PC-3 (cell line): Measurements from ENCODE around the gene CPT2. TPM values are rescaled to one million over a fixed set of nuclear protein-coding genes. Genes with fewer than 3 reads are reported as not detected.
"Not testable (repeated sequence)": the region's sequence is repeated elsewhere in the genome, so short reads cannot be mapped to it uniquely, and the experiment has no call there.

ENCODE experiments used
- ATAC-seq: fragments of 200-7000 bp; cut with Tn5 transposase; 2 replicates; pipeline ENCODE4 v1.9.1; 2020; ENCODE audit warnings: mild to moderate bottlenecking, moderate library complexity
- BruUV-seq: library from RNA; stranded (reverse); fragments of 400-500 nt; replicated peaks from 2 replicates; lab custom pipeline; 2021; lab: Mats Ljungman, UMichigan
- CTCF ChIA-PET: fragments of 300-600 bp; sonication (Branson Sonifier 250); formaldehyde crosslinking; loops from one replicate; lab custom pipeline; 2022; ENCODE audit warnings: antibody characterized with exemption; lab: Charles Lee
- POLR2A ChIA-PET: fragments of 300-600 bp; sonication (Branson Sonifier 250); formaldehyde crosslinking; loops from one replicate; lab custom pipeline; 2022; ENCODE audit warnings: antibody characterized with exemption; ENCODE audit not compliant: unreplicated experiment; lab: Charles Lee
- DNase-seq: peaks from one replicate; pipeline ENCODE4 v3.0.0-alpha.2; 2015
- H2AFZ ChIP-seq: fragments of 300-600 bp; sonication (generic); 2 replicates; pipeline ENCODE4 v1.6.0; 2016; ENCODE audit warnings: antibody characterized with exemption, low read length
- H3F3A ChIP-seq: fragments of 300-600 bp; sonication (generic); one replicate; pipeline ENCODE4 v1.6.0; 2017; ENCODE audit warnings: antibody characterized with exemption, low read length, control low read depth, mild to moderate bottlenecking; ENCODE audit not compliant: unreplicated experiment
- H3K27ac ChIP-seq: fragments of 300-600 bp; sonication (generic); 2 replicates; pipeline ENCODE4 v1.5.1; 2016; ENCODE audit warnings: mild to moderate bottlenecking, low read length
- H3K27me3 ChIP-seq: fragments of 300-600 bp; sonication (generic); 2 replicates; pipeline ENCODE4 v1.6.1; 2016; ENCODE audit warnings: low read length, mixed read lengths
- H3K36me3 ChIP-seq: fragments of 300-600 bp; sonication (generic); 2 replicates; pipeline ENCODE4 v1.6.1; 2016; ENCODE audit warnings: low read depth, mixed run types, low read length, mixed read lengths
- H3K4me1 ChIP-seq: fragments of 300-600 bp; sonication (generic); 2 replicates; pipeline ENCODE4 v1.5.1; 2016; ENCODE audit warnings: low read length; ENCODE audit not compliant: insufficient read depth
- H3K4me2 ChIP-seq: fragments of 300-600 bp; sonication (generic); 2 replicates; pipeline ENCODE4 v1.6.0; 2016; ENCODE audit warnings: low read length
- H3K4me3 ChIP-seq: fragments of 300-600 bp; sonication (generic); 2 replicates; pipeline ENCODE4 v1.5.1; 2016; ENCODE audit warnings: mild to moderate bottlenecking, low read length, mixed read lengths
- H3K79me2 ChIP-seq: fragments of 300-600 bp; sonication (generic); 2 replicates; pipeline ENCODE4 v1.6.1; 2017; ENCODE audit warnings: low read length, mixed read lengths
- H3K9ac ChIP-seq: fragments of 300-600 bp; sonication (generic); 2 replicates; pipeline ENCODE4 v1.6.0; 2016; ENCODE audit warnings: mild to moderate bottlenecking, low read length
- H3K9me2 ChIP-seq: fragments of 300-600 bp; sonication (generic); replicated peaks from 2 replicates; pipeline ENCODE4 v1.6.1; 2016; ENCODE audit warnings: mixed run types, low read length, mixed read lengths
- H3K9me3 ChIP-seq: fragments of 300-600 bp; sonication (generic); 2 replicates; pipeline ENCODE4 v1.6.1; 2016; ENCODE audit warnings: low read length, mixed read lengths
- H4K20me1 ChIP-seq: fragments of 300-600 bp; sonication (generic); 2 replicates; pipeline ENCODE4 v1.6.1; 2016; ENCODE audit warnings: low read length, mixed read lengths
- CTCF ChIP-seq: fragments of 300-600 bp; sonication (generic); conservative IDR thresholded peaks from 2 replicates; pipeline ENCODE4 v1.5.1; 2017; ENCODE audit warnings: antibody characterized with exemption, low read depth, mild to moderate bottlenecking, low read length
- EZH2 ChIP-seq: fragments of 300-600 bp; sonication (generic); IDR thresholded peaks from one replicate; pipeline ENCODE4 v1.6.1; 2017; ENCODE audit warnings: antibody characterized with exemption, mild to moderate bottlenecking, low read length; ENCODE audit not compliant: unreplicated experiment
- EZH2phosphoT487 ChIP-seq: fragments of 300-600 bp; sonication (generic); IDR thresholded peaks from 2 replicates; pipeline ENCODE4 v1.6.1; 2018; ENCODE audit warnings: mild to moderate bottlenecking, antibody characterized with exemption, low read length, borderline replicate concordance
- intact Hi-C: fragments of 100-400 bp; cut with micrococcal nuclease; formaldehyde crosslinking; loops from 2 replicates; pipeline ENCODE4 v1.9.0; 2023
- total RNA-seq: library from RNA; depleted of rRNA; stranded (reverse); fragments of >200 nt; gene quantifications from 2 replicates; pipeline ENCODE4 v1.2.3, GENCODE V29; 2014

CPT2 gene
- total RNA-seq, 1 experiment from 2014 or later: 27.1 TPM

GRCh38 chr1:53182716-53183094 lies 13.9 kb upstream of the CPT2 start:
- Histone ChIP-seq H4K20me1 (no peaks in the 10 kb centered on the region), H3K4me2 (peak overlapping the region; percentile 8; the same call in 1 of the 2 replicates), H3K27ac (no peak overlapping the region), H3K36me3 (no peaks in the 10 kb centered on the region), H3K9ac (no peak overlapping the region), H3K4me1 (peaks cover 25% of the 10 kb centered on the region), H3K27me3 (no peaks in the 10 kb centered on the region), H3K79me2 (no peaks in the 10 kb centered on the region), H3K9me2 (no peaks in the 10 kb centered on the region), H2AFZ (peak overlapping the region; percentile 35), H3K4me3 (no peak overlapping the region), H3F3A (no peaks in the 10 kb centered on the region), H3K9me3 (no peaks in the 10 kb centered on the region)
- ATAC-seq (no peak), DNase-seq (no peak)
- ChIA-PET CTCF (interaction anchor here (0.6 kb wide), 1 partner anchor 150 kb away, joined by 6 read pairs; no protein-coding TSS in a partner anchor), POLR2A (no interaction called here)
- intact Hi-C loops: loop anchor here (2.0 to 10.0 kb wide), 2 partner anchors 168 to 482 kb away; no protein-coding TSS in a partner anchor
- TF ChIP-seq EZH2: no peak
- TF ChIP-seq EZH2phosphoT487: no peak
- no peak for TF ChIP-seq CTCF
- no TSS peak for BruUV-seq

- H3K9me2 ChIP-seq: no peaks in the 10 kb centered on the region
- no peaks in the 10 kb centered on the region for H3K27me3 ChIP-seq
- no peak for ATAC-seq
- no peaks in the 10 kb centered on the region for H3K9me3 ChIP-seq
- no peak for TF ChIP-seq CTCF
- no peak for TF ChIP-seq EZH2phosphoT487
- no peak for TF ChIP-seq EZH2
- no peak overlapping the region for H3K9ac ChIP-seq
- H4K20me1 ChIP-seq: no peaks in the 10 kb centered on the region
- no peaks in the 10 kb centered on the region for H3F3A ChIP-seq
- no peak for DNase-seq
- H3K27ac ChIP-seq: no peak overlapping the region
- no TSS peak for BruUV-seq
- H3K4me3 ChIP-seq: no peak overlapping the region
- H2AFZ ChIP-seq: no peak overlapping the region
- peaks cover 31% of the 10 kb centered on the region for H3K4me1 ChIP-seq
- intact Hi-C loops: loop anchor here (2.0 to 10.0 kb wide), 2 partner anchors 169 to 483 kb away; no protein-coding TSS in a partner anchor
- H3K4me2 ChIP-seq: no peak overlapping the region
- H3K79me2 ChIP-seq: no peaks in the 10 kb centered on the region
- no peaks in the 10 kb centered on the region for H3K36me3 ChIP-seq
- ChIA-PET POLR2A (no interaction called here), CTCF (interaction anchor here (0.6 kb wide), 1 partner anchor 150 kb away, joined by 6 read pairs; no protein-coding TSS in a partner anchor)
Measured at GRCh38 chr1:53183095-53183990, 13.3 kb upstream of the CPT2 start.

- ATAC-seq, H3K9me3 ChIP-seq, H3F3A ChIP-seq, POLR2A ChIA-PET, BruUV-seq, H3K9me2 ChIP-seq, H3K79me2 ChIP-seq, H2AFZ ChIP-seq, H3K27ac ChIP-seq, H4K20me1 ChIP-seq, H3K4me2 ChIP-seq, H3K9ac ChIP-seq, H3K36me3 ChIP-seq, H3K4me3 ChIP-seq, H3K27me3 ChIP-seq, DNase-seq: not testable (repeated sequence)
- H3K4me1 ChIP-seq: peaks cover 32% of the 10 kb centered on the region
- CTCF ChIA-PET: interaction anchor here (0.6 kb wide), 1 partner anchor 361 kb away, joined by 4 read pairs; no protein-coding TSS in a partner anchor
- intact Hi-C loops: loop anchor here (5.0 to 10.0 kb wide), 2 partner anchors 171 to 264 kb away; partner anchors contain the start of gene ECHDC2
Measured at GRCh38 chr1:53185955-53186297, 10.7 kb upstream of the CPT2 start.
